BLaER1 (cell line): ENCODE measurements around the gene EPB42.

Source experiments
- H3K27ac ChIP-seq: shearing (Covaris generic); formaldehyde crosslinking; 2 replicates; pipeline ENCODE4 v1.8.1; 2022
- H3K27me3 ChIP-seq: shearing (Covaris generic); formaldehyde crosslinking; 2 replicates; pipeline ENCODE4 v1.8.1; 2022
- H3K36me3 ChIP-seq: shearing (Covaris generic); formaldehyde crosslinking; 2 replicates; pipeline ENCODE4 v1.8.1; 2022
- H3K4me1 ChIP-seq: shearing (Covaris generic); formaldehyde crosslinking; 2 replicates; pipeline ENCODE4 v1.8.1; 2022
- H3K4me2 ChIP-seq: shearing (Covaris generic); formaldehyde crosslinking; 2 replicates; pipeline ENCODE4 v1.8.1; 2022
- H3K4me3 ChIP-seq: shearing (Covaris generic); formaldehyde crosslinking; 2 replicates; pipeline ENCODE4 v1.8.1; 2022
- H3K9ac ChIP-seq: shearing (Covaris generic); formaldehyde crosslinking; 2 replicates; pipeline ENCODE4 v1.8.1; 2022
- H3K9me3 ChIP-seq: shearing (Covaris generic); formaldehyde crosslinking; 2 replicates; pipeline ENCODE4 v1.8.1; 2022
- H4K20me1 ChIP-seq: shearing (Covaris generic); formaldehyde crosslinking; 2 replicates; pipeline ENCODE4 v1.8.1; 2022
- Cebpa-rat ChIP-seq: shearing (Covaris generic); IDR thresholded peaks from 2 replicates; pipeline ENCODE4 v1.8.1; 2022

EPB42 gene

DNA sequence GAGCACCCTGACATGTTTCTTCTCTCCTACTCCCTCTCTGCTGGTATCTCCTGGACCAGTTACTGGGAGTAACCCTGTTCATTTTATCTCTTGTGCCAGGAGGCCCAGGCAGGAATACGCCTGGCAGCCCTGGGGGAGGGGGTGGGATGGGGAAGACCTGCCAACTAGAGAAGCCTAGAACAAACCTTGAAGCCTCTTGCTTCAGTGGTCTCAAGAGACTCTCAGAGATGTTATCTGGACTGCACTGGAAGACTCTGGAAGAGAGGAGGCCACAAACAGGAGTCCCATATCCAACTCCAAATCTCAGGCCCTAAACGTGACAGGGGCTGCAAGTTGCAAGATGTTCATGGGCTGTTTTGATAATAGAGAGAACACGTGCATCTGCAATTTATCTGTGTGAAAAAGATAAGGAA is at the start of gene EPB42:
EPB42 (minus strand) TSS at position 28 of the 413 bp plus-strand sequence. CDS start 193 bp downstream, outside the sequence.
- Histone ChIP-seq H3K4me1 (peaks cover 4% of the 10 kb centered on the region; the same call in 1 of the 2 replicates), H3K27me3 (no peaks in the 10 kb centered on the region), H3K4me2 (no peak within 1 kb of the TSS), H3K4me3 (no peak within 1 kb of the TSS), H3K9ac (no peak within 1 kb of the TSS), H3K9me3 (peaks cover 3% of the 10 kb centered on the region; the same call in 1 of the 2 replicates), H3K36me3 (no peaks in the 10 kb centered on the region), H3K27ac (no peak within 1 kb of the TSS), H4K20me1 (no peaks in the 10 kb centered on the region)
- no peak for TF ChIP-seq Cebpa-rat

DNA sequence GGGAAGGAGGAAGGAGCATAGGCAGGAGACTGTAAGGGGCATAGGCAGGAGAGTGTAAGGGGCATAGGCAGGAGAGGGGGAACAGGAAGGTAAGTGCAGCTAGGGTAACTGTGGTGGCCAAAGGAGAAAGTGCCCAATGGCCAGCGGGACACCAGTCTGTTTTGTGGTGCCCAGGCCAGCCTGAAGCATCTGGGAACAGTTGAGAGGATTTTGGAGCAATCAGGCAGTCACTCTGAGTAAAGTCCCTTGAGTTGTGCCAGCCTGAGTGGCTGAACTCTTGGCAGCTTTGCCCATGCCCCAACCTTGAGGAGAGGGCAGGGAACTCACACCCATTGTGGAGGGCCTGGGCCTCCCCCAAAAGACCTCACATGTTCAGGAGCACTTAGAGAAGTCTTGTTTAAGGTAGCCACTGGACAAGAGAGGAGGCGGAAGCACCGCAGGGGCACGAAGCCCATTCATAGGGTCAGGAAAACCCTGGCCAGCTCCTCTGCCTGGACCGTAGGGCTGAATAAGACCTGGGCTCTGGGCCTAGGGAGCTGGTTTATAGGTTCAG is 49.4 kb upstream of the EPB42 start:
- Histone ChIP-seq H3K27ac (peak overlapping the region; percentile 93), H4K20me1 (no peaks in the 10 kb centered on the region), H3K4me3 (peak overlapping the region; percentile 12; the same call in 1 of the 2 replicates), H3K27me3 (no peaks in the 10 kb centered on the region), H3K36me3 (no peaks in the 10 kb centered on the region), H3K9ac (peak overlapping the region; percentile 77), H3K4me2 (peak overlapping the region; percentile 79), H3K4me1 (peaks cover 50% of the 10 kb centered on the region), H3K9me3 (peaks cover 15% of the 10 kb centered on the region)
- TF ChIP-seq Cebpa-rat, result no peak

DNA sequence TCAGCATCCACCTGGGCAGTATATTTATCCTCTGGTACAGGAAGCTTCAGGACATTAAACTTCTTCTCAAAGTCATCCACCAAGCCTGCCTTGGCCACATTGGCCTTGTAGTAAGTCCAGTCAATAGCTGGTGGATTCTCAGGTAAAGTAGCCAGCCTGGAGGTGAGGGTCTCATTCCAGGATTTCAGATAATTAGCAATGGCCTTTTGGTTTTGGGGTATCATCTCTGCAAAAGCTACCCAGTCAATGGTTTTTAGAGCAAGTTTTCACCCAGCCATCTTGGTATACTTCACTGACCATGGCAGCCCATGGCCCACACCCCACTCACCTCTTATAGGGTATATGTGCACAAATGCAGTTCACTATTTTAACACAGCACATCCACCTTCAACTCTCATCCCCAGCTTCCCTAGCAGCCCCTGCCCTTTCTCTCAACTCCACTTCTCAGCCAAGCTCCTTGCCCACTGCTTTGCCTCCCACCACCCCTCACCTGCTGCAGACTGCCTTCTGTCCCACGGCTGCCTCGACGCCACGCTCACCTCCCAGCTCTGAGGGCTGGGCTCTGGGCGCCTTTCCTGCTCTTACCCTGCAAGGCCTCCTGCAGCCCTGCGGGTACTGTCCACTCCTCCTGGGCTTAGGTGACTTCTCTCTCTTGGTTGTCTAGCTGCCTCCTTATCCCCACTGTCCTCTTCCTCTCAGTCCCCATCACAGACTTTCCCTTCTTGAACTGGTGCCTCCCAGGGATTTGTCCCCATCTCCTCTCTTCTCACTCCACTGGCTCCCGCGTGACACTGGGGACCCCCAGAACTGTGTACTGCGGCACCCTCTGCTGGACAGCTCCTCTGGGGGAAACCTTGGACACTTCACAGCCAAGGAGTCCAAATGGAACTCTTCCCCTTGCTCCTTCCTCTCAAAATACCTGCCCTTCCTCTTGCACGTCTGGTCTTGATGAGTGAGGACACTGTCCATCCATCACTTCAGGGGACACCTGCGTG is 47.6 kb upstream of the EPB42 start:
- Histone ChIP-seq H3K4me1 (peaks cover 35% of the 10 kb centered on the region), H3K9ac (no peak overlapping the region), H3K27ac (no peak overlapping the region), H3K9me3 (peaks cover 15% of the 10 kb centered on the region), H4K20me1 (no peaks in the 10 kb centered on the region), H3K27me3 (no peaks in the 10 kb centered on the region), H3K4me3 (no peak overlapping the region), H3K4me2 (no peak overlapping the region), H3K36me3 (no peaks in the 10 kb centered on the region)
- no peak for TF ChIP-seq Cebpa-rat

DNA sequence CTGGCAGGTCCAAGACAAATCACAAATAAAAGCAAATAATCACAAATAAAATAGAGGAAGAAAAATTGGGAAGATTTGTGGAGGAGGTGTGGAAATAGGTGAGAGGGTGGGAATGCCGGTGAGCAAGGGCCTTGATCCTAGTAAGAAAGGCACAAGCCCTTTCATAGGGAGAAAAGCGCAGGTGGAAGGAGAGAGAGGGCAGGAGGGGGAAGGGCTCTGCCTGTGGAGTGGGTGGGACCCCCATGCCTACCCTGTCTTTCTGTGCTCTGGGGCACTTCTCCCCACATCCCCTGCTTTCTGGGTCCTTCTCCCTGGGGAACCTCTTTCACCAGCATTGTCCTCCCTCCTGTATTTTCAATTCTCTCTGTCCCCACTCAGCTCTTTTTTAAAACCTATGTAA is 46.6 kb upstream of the EPB42 start:
- no peak overlapping the region for H3K4me3 ChIP-seq
- peaks cover 30% of the 10 kb centered on the region for H3K4me1 ChIP-seq
- no peak overlapping the region for H3K27ac ChIP-seq
- H3K36me3 ChIP-seq, result no peaks in the 10 kb centered on the region
- TF ChIP-seq Cebpa-rat, result no peak
- H4K20me1 ChIP-seq, result no peaks in the 10 kb centered on the region
- H3K27me3 ChIP-seq, result no peaks in the 10 kb centered on the region
- H3K4me2 ChIP-seq, result no peak overlapping the region
- no peak overlapping the region for H3K9ac ChIP-seq
- peaks cover 11% of the 10 kb centered on the region for H3K9me3 ChIP-seq

DNA sequence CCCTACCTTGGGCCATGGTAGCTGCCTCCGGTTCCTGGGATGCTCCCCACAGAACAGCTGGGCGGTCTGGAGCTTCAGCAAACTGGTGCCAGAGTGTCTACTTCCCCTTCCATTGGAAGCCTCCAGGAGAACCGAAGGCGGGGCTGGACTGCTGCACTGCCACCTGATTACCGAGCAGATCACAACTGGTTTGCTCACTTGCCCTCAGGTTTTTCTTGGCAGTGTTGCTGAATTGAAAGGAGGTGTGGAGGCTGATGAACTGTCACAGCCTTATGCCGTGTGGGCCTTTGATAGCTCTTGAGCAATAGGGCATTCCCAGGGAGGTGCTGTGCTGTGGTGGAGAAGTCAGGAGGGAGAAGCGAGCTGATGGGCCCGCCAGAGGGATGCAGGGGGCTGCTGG is 46.0 kb upstream of the EPB42 start, which contains the start of gene TGM5:
TGM5 (minus strand) TSS at position 95 of the 400 bp plus-strand sequence; CDS start at position 16, 79 bp downstream.
- no peak within 1 kb of the TSS for H3K4me2 ChIP-seq
- no peak within 1 kb of the TSS for H3K4me3 ChIP-seq
- no peaks in the 10 kb centered on the region for H3K27me3 ChIP-seq
- H4K20me1 ChIP-seq, result no peaks in the 10 kb centered on the region
- no peak within 1 kb of the TSS for H3K27ac ChIP-seq
- peaks cover 30% of the 10 kb centered on the region for H3K4me1 ChIP-seq
- peaks cover 5% of the 10 kb centered on the region for H3K9me3 ChIP-seq
- TF ChIP-seq Cebpa-rat, result no peak
- H3K36me3 ChIP-seq, result no peaks in the 10 kb centered on the region
- H3K9ac ChIP-seq, result no peak within 1 kb of the TSS

DNA sequence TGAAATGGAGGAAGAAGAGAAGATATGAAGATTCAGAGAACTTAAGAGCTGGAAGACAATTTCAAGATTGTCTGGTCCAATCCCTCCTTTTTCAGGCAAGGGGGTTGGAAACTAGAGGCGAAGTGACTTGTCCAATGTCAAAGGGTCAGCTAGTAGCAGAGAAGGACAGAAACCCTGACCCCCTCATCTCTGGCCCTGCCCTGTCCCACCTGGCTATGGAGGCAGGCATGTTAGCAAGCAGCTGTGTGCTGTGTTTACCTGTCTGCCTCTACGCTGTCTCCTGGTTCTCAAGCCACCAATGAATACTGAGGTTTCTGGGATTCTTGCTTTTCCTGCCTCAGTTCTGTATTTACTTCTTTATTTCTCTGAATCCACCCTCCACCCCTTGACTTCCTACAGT is 45.6 kb upstream of the EPB42 start:
- Histone ChIP-seq H3K4me1 (peaks cover 28% of the 10 kb centered on the region), H3K27me3 (no peaks in the 10 kb centered on the region), H3K9ac (no peak overlapping the region), H3K9me3 (peaks cover under 1% of the 10 kb centered on the region; the same call in 1 of the 2 replicates), H3K4me2 (no peak overlapping the region), H4K20me1 (no peaks in the 10 kb centered on the region), H3K27ac (no peak overlapping the region), H3K4me3 (no peak overlapping the region), H3K36me3 (no peaks in the 10 kb centered on the region)
- no peak for TF ChIP-seq Cebpa-rat

DNA sequence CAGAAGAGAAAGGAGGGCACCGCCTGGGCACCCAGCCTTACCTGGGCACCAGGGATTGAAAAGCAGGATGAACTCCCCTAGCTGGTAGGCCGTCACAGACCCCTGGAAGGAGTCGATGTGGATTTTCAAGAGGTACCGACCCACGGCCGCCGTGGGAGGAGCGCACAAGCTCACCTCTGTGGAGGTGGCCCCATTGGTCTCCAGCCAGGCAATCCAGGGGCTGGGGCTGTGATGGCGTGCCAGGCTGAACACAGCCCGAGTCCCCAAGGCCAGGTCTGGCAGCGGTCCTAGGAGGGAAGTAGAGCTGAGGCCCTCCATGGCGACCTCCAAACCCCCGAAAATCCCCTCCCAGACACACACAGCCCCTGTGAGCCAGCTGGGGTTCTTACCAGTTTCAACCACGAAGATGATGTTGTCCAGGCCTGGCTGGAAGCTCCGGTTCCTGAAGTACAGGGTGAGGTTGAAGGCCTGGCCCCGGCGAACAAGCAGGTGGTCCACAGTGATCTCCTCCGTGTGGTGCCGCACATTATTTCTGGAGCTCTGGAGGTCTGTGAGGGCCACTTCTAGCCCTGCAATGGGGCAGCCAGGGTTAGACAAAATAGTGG is 39.3 kb upstream of the EPB42 start:
- Histone ChIP-seq H3K36me3 (no peaks in the 10 kb centered on the region), H4K20me1 (no peaks in the 10 kb centered on the region), H3K9ac (no peak overlapping the region), H3K9me3 (no peaks in the 10 kb centered on the region), H3K27me3 (no peaks in the 10 kb centered on the region), H3K4me2 (no peak overlapping the region), H3K27ac (no peak overlapping the region), H3K4me1 (peaks cover 7% of the 10 kb centered on the region; the same call in 1 of the 2 replicates), H3K4me3 (no peak overlapping the region)
- no peak for TF ChIP-seq Cebpa-rat

DNA sequence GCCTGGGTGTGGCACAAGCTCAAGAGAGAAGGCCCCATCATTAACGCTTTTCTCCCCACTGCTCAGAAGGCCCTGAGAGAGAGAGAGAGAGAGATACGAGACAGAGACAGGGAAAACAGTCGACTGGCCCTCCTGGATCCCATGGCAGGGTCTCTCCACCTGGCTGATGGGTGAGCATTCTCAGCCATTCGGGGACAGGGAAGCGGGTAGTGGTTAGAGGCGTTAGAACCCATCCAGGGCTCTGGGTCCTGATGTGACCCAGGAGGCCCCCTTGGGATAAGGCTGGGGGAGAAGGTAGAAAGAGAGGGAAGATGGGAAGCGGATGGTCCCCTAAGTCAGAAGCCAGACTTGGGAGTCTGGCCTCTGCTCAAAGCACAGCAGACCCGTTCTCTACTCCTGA is 38.0 kb upstream of the EPB42 start:
- Histone ChIP-seq H3K4me3 (no peak overlapping the region), H3K4me2 (no peak overlapping the region), H3K27ac (no peak overlapping the region), H4K20me1 (no peaks in the 10 kb centered on the region), H3K4me1 (peaks cover 10% of the 10 kb centered on the region), H3K9ac (no peak overlapping the region), H3K36me3 (no peaks in the 10 kb centered on the region), H3K9me3 (no peaks in the 10 kb centered on the region), H3K27me3 (no peaks in the 10 kb centered on the region)
- TF ChIP-seq Cebpa-rat, result no peak

DNA sequence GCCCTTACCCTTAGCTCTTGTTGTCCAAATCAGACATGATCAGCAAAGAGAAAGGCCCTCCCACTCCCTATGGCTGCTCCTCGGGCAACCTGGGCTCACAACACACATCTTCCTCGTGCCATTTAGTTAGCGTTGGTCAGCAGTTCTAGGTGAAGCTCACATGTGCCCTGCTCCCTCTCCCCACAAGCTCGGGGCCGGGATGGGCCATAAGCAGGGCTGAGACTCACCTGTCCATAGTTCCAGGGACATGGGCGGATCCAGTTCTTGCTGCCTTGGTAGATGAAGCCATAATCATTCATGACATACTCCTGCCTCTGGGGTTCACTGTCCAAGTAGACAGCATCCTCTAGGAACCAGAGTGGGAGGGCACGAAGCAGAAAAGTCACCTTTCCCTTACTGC is 35.5 kb upstream of the EPB42 start:
- H3K4me2 ChIP-seq, result no peak overlapping the region
- no peaks in the 10 kb centered on the region; the same call in 1 of the 2 replicates for H3K9me3 ChIP-seq
- no peak overlapping the region for H3K4me3 ChIP-seq
- H3K9ac ChIP-seq, result no peak overlapping the region
- H3K4me1 ChIP-seq, result peaks cover 19% of the 10 kb centered on the region
- TF ChIP-seq Cebpa-rat, result no peak
- H4K20me1 ChIP-seq, result no peaks in the 10 kb centered on the region
- H3K27ac ChIP-seq, result no peak overlapping the region
- no peaks in the 10 kb centered on the region for H3K27me3 ChIP-seq
- H3K36me3 ChIP-seq, result no peaks in the 10 kb centered on the region
